Uterus (tissue), 2 donors: ENCODE measurements around the gene CACNA1E.

Source experiments
- POLR2A ChIP-seq, 2 donors: fragments of 450-650 bp; IDR thresholded peaks; one replicate each; pipeline ENCODE4 v1.6.1; 2016; ENCODE audit warnings: antibody characterized with exemption in 2 of 2, mild to moderate bottlenecking in 1 of 2, moderate library complexity in 1 of 2
- TF ChIP-seq, protein P1 (sequence below), 4 experiments: fragments of 200-600 bp in 2 of 4; fragments of 450-650 bp in 2 of 4; sonication (generic) in 2 of 4; IDR thresholded peaks; one replicate each; pipeline ENCODE4 v1.5.1; 2016 to 2019; ENCODE audit warnings: antibody characterized with exemption in 4 of 4, mild to moderate bottlenecking in 2 of 4, moderate library complexity in 1 of 4

DNA sequence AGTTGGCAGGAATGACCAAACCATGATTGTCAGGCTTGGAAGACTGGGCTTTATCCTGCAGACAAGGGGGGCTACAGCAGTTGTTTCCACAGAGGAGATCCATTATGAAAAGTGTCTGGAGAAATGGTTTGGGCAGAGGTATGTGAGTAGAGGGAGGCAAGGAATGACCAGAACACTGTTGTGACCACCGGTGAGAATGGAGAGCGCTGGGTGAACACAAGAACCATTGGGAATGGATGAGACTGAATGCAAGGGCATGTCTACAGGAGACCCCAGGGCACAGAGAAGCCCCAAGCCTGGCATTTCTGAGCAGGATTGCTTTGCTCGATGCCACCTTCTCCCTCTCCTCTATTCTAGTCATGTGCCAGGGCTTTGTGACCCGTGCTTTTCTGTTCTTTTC is 125.1 kb downstream of the CACNA1E start:
- TF ChIP-seq, protein P1, sequence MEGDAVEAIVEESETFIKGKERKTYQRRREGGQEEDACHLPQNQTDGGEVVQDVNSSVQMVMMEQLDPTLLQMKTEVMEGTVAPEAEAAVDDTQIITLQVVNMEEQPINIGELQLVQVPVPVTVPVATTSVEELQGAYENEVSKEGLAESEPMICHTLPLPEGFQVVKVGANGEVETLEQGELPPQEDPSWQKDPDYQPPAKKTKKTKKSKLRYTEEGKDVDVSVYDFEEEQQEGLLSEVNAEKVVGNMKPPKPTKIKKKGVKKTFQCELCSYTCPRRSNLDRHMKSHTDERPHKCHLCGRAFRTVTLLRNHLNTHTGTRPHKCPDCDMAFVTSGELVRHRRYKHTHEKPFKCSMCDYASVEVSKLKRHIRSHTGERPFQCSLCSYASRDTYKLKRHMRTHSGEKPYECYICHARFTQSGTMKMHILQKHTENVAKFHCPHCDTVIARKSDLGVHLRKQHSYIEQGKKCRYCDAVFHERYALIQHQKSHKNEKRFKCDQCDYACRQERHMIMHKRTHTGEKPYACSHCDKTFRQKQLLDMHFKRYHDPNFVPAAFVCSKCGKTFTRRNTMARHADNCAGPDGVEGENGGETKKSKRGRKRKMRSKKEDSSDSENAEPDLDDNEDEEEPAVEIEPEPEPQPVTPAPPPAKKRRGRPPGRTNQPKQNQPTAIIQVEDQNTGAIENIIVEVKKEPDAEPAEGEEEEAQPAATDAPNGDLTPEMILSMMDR (IDR thresholded peaks at IDR 0.05) = no peak
- no peak for TF ChIP-seq POLR2A (IDR thresholded peaks at IDR 0.05)
